Gastroesophageal sphincter (tissue), 4 donors: ENCODE measurements around the gene ANKH. TPM values are rescaled to one million over a fixed set of nuclear protein-coding genes. Genes with fewer than 3 reads are reported as not detected.

ENCODE experiments used
- ATAC-seq: fragments of 150-250 bp; one replicate; pipeline ENCODE4 v1.9.1; 2016; ENCODE audit warnings: mild to moderate bottlenecking, moderate library complexity
- H3K27ac ChIP-seq, 4 donors: fragments of 200-600 bp; sonication (generic) in 3 of 4; 1 replicate in 3 of 4; 2 replicates in 1 of 4; pipeline ENCODE4 v1.5.1; 2016 to 2019
- H3K27me3 ChIP-seq: fragments of 200-600 bp; sonication (generic); one replicate; pipeline ENCODE4 v1.5.1; 2019
- H3K36me3 ChIP-seq, 2 donors: fragments of 200-600 bp; sonication (generic); one replicate each; pipeline ENCODE4 v1.5.1; 2019; ENCODE audit warnings: control low read depth in 1 of 2
- H3K4me1 ChIP-seq, 3 donors: fragments of 200-600 bp; sonication (generic); 1 replicate in 2 of 3; 2 replicates in 1 of 3; pipeline ENCODE4 v1.5.1; 2016 to 2019; ENCODE audit warnings: control low read depth in 2 of 3
- H3K4me3 ChIP-seq, 2 donors: fragments of 200-600 bp; sonication (generic); one replicate each; pipeline ENCODE4 v1.5.1; 2019; ENCODE audit warnings: mild to moderate bottlenecking in 1 of 2, moderate library complexity in 1 of 2
- H3K9me3 ChIP-seq, 3 donors: fragments of 200-600 bp; sonication (generic); one replicate each; pipeline ENCODE4 v1.5.1; 2017 to 2019; ENCODE audit warnings: control low read depth in 2 of 3
- EP300 ChIP-seq: sonication (generic); formaldehyde crosslinking; IDR thresholded peaks from one replicate; pipeline ENCODE4 v1.6.1; 2017; ENCODE audit warnings: antibody characterized with exemption, mild to moderate bottlenecking
- POLR2A ChIP-seq, 2 donors: fragments of 450-650 bp; IDR thresholded peaks; one replicate each; pipeline ENCODE4 v1.6.1; 2017; ENCODE audit warnings: antibody characterized with exemption in 2 of 2, mild to moderate bottlenecking in 2 of 2, moderate library complexity in 1 of 2
- POLR2AphosphoS5 ChIP-seq: sonication (generic); formaldehyde crosslinking; IDR thresholded peaks from one replicate; pipeline ENCODE4 v1.6.1; 2017; ENCODE audit warnings: antibody characterized with exemption
- WGBS, 2 donors: methylation state at CpG; one replicate each; pipeline ENCODE4 v1.1.5; 2018; ENCODE audit warnings: low coverage in 1 of 2; 5-methylcytosine and 5-hydroxymethylcytosine counted together
- total RNA-seq, 4 donors: library from RNA; depleted of rRNA; stranded (reverse); fragments of >200 nt; gene quantifications; one replicate each; pipeline ENCODE4 v1.1.0, GENCODE V29; 2016
- TF ChIP-seq, protein P1 (sequence below), 4 experiments: fragments of 200-600 bp in 2 of 4; fragments of 450-650 bp in 2 of 4; sonication (generic) in 1 of 4; IDR thresholded peaks; one replicate each; pipeline ENCODE4 v1.5.1; 2017 to 2019; ENCODE audit warnings: antibody characterized with exemption in 4 of 4, mild to moderate bottlenecking in 2 of 4, moderate library complexity in 2 of 4

Gene ANKH
- total RNA-seq, 4 donors from 2014 or later, result 30.0 to 45.2 (median 36.0) TPM

DNA sequence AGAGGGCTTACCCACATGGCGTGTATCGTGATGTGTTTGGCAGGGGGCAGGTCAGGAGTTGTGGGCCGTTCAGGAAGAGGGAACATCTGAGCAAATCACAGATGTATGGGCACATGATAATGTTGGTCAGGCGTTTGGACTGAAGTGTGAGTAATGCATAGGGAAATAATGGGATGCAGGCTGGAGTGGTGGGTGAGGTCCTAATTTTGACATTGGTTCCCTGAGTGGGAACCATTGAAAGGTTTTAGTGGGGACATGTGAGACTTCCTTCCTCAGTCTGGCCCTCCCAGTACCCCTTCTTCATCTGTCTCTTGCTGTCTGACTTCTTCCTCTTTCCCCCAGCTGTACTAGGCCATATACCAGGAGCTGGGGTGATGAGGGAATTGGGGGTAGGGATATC is 199.5 kb downstream of the ANKH start:
- no peak for ATAC-seq
- 50 to 71% methylated on average over 1 to 4 of the region's 4 CpGs for WGBS, 2 donors
- TF ChIP-seq POLR2AphosphoS5 (no peak), POLR2A (IDR thresholded peaks at IDR 0.05) (no peak), EP300 (no peak)
- TF ChIP-seq, protein P1, sequence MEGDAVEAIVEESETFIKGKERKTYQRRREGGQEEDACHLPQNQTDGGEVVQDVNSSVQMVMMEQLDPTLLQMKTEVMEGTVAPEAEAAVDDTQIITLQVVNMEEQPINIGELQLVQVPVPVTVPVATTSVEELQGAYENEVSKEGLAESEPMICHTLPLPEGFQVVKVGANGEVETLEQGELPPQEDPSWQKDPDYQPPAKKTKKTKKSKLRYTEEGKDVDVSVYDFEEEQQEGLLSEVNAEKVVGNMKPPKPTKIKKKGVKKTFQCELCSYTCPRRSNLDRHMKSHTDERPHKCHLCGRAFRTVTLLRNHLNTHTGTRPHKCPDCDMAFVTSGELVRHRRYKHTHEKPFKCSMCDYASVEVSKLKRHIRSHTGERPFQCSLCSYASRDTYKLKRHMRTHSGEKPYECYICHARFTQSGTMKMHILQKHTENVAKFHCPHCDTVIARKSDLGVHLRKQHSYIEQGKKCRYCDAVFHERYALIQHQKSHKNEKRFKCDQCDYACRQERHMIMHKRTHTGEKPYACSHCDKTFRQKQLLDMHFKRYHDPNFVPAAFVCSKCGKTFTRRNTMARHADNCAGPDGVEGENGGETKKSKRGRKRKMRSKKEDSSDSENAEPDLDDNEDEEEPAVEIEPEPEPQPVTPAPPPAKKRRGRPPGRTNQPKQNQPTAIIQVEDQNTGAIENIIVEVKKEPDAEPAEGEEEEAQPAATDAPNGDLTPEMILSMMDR (IDR thresholded peaks at IDR 0.05), result no peak
- Histone ChIP-seq H3K27me3 (no peaks in the 10 kb centered on the region), H3K27ac (no peak overlapping the region), H3K4me1 (peaks cover 4 to 88% (median 16%) of the 10 kb centered on the region in 3 donors), H3K36me3 (peaks cover 0 to 23% of the 10 kb centered on the region in 2 donors), H3K9me3 (no peaks in the 10 kb centered on the region), H3K4me3 (no peak overlapping the region)

DNA sequence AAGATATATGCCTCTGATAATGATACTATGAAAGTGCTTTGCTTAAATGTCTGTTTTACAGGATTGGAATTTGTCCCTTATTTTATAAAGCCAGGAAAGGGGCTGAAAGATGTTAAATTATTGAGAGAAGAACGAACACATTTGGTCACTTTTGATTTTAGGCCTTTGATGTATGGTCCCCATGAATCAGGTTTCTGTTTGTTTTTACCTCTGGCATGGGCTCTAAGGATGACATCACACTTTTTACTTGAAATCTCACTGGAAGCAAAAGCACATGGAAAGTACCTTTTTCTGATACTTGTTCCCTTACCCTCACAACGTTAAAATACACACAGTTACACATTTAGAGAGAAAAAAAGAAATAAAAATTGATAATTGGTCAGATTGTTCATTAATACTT is 200.2 kb downstream of the ANKH start:
- ATAC-seq, result no peak
- peaks cover 0 to 19% of the 10 kb centered on the region in 2 donors for H3K36me3 ChIP-seq
- TF ChIP-seq POLR2A (IDR thresholded peaks at IDR 0.05), result no peak
- H3K27me3 ChIP-seq, result no peaks in the 10 kb centered on the region
- H3K4me1 ChIP-seq, result peaks cover 4 to 90% (median 21%) of the 10 kb centered on the region in 3 donors
- no peak overlapping the region for H3K27ac ChIP-seq
- H3K4me3 ChIP-seq, result no peak overlapping the region
- 15 to 19% methylated on average over 2 of the region's 2 CpGs for WGBS, 2 donors
- no peaks in the 10 kb centered on the region for H3K9me3 ChIP-seq

DNA sequence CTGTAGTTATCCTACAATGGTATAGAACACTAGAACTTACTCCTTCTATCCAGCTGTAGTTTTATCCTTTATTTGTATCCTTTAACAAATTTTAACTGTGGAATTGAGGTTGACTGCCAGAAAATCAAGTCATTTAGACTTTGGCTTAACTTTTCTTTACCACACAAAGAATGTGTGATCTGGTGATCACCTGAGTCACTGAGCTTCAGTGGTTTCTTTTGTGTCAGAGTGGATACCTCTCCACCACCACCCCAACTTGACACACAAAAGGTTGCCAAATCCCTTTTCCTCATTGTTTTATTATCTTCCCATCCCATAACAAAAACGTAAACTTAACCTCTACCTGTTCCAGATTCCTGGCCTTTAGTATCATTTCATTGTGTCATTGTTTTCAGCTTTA is 201.6 kb downstream of the ANKH start:
- TF ChIP-seq POLR2AphosphoS5 (no peak), EP300 (no peak), POLR2A (IDR thresholded peaks at IDR 0.05) (no peak)
- TF ChIP-seq, protein P1 (IDR thresholded peaks at IDR 0.05), result no peak
- no peak for ATAC-seq
- Histone ChIP-seq H3K27ac (no peak overlapping the region), H3K27me3 (no peaks in the 10 kb centered on the region), H3K4me1 (peaks cover 10 to 89% (median 28%) of the 10 kb centered on the region in 3 donors), H3K36me3 (peaks cover 0 to 14% of the 10 kb centered on the region in 2 donors), H3K9me3 (no peaks in the 10 kb centered on the region), H3K4me3 (no peak overlapping the region)
- WGBS, 2 donors, result 60 to 77% methylated on average over 1 of the region's 1 CpG

DNA sequence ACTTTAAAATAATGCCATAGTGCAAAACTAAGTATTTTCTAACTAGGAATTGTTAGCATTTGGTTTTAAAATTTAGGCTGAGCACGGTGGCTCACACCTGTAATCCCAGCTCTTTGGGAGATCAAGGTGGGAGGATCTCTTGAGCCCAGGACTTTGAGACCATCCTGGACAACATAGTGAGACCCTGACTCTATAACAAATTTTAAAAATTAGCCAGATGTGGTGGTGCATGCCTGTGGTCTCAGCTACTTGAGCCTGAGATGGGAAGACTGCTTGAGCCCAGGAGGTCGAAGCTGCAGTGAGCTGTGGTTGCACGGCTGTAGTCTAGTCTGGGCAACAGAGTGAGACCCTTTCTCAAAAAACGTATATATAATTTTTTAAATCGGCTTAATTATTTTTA is 202.2 kb downstream of the ANKH start:
- no peaks in the 10 kb centered on the region for H3K9me3 ChIP-seq
- no peak overlapping the region for H3K27ac ChIP-seq
- H3K4me1 ChIP-seq, result peaks cover 10 to 84% (median 28%) of the 10 kb centered on the region in 3 donors
- H3K36me3 ChIP-seq, result peaks cover 0 to 11% of the 10 kb centered on the region in 2 donors
- H3K27me3 ChIP-seq, result no peaks in the 10 kb centered on the region
- TF ChIP-seq POLR2A (IDR thresholded peaks at IDR 0.05) (no peak), EP300 (no peak), POLR2AphosphoS5 (no peak)
- TF ChIP-seq, protein P1 (IDR thresholded peaks at IDR 0.05), result no peak
- no peak overlapping the region for H3K4me3 ChIP-seq
- ATAC-seq, result no peak
- WGBS, 2 donors, result 83 to 87% methylated on average over 5 of the region's 5 CpGs

DNA sequence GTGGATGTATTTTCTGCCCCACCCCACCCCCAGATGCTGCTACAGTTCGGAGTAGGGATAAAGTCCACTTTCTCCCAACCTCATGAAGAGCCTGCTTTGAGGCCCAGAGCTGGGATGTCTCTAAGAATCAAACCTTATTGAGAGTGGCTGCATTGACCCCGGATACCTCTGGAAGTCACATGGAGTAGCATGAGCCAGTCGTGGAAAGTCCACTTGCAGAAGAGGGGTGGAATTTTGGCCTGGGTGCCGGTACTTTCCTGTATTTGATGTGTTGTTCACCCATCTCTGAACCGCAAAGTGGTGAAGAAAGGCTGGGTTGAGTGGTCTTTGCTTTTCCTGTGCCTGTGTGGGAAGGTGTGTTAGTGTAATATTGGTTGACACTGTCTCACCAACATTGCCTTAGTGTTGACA is 203.4 kb downstream of the ANKH start:
- 58 to 91% methylated on average over 4 of the region's 5 CpGs for WGBS, 2 donors
- Histone ChIP-seq H3K9me3 (no peaks in the 10 kb centered on the region), H3K4me3 (no peak overlapping the region), H3K36me3 (peaks cover 0 to 5% of the 10 kb centered on the region in 2 donors), H3K27me3 (no peaks in the 10 kb centered on the region), H3K27ac (no peak overlapping the region), H3K4me1 (peaks cover 10 to 81% (median 32%) of the 10 kb centered on the region in 3 donors)
- no peak for TF ChIP-seq EP300
- TF ChIP-seq, protein P1 (IDR thresholded peaks at IDR 0.05), result no peak
- no peak for TF ChIP-seq POLR2A (IDR thresholded peaks at IDR 0.05)
- TF ChIP-seq POLR2AphosphoS5, result no peak
- ATAC-seq, result no peak
